Posterior vena cava (tissue), 2 donors: ENCODE results near the gene LSR. TPM values are rescaled to one million over a fixed set of nuclear protein-coding genes. Genes with fewer than 3 reads are reported as not detected.

Experiments
- DNase-seq: peaks from one replicate; pipeline ENCODE4 v3.0.0-alpha.2; 2020; ENCODE audit warnings: low spot score
- intact Hi-C, 2 donors: fragments of 100-400 bp; cut with DNase I; formaldehyde crosslinking; loops; one replicate each; pipeline versions ENCODE4 v1.14.1 to v1.14.2; 2022 to 2023
- total RNA-seq, 2 donors: library from RNA; stranded (reverse); fragmentation: NEBNext Ultra II Directional; extraction: Animal tissue kit (Norgen Biotek cat#: 25700); gene quantifications; one replicate each; pipeline ENCODE4 v1.2.1, GENCODE V29; 2021
- donor health status: DM: yes; HTN: yes; CAD: no.
- donor health status: DM: yes; HTN: yes; CAD: no.

Gene LSR
- total RNA-seq, 2 donors from 2014 or later, result 5.1 to 5.5 TPM

- intact Hi-C loops, result no loop called here
- DNase-seq, result no peak
Measured at GRCh38 chr19:35309481-35310279, 60.9 kb downstream of the LSR start.

- DNase-seq, result no peak
- intact Hi-C loops, result no loop called here
Measured at GRCh38 chr19:35310331-35310730, 61.5 kb downstream of the LSR start.

GRCh38 chr19:35310811-35311465, 62.1 kb downstream of the LSR start:
- no peak for DNase-seq
- intact Hi-C loops, result no loop called here

- intact Hi-C loops, result no loop called here
Measured at GRCh38 chr19:35311901-35312665, 63.3 kb downstream of the LSR start.

GRCh38 chr19:35313587-35313986, 64.8 kb downstream of the LSR start:
- intact Hi-C loops, result no loop called here
- no peak for DNase-seq

More at GRCh38 chr19:35311901-35312665, 63.3 kb downstream of the LSR start:
- DNase-seq, result no peak

- intact Hi-C loops, result no loop called here
- DNase-seq, result no peak
Measured at GRCh38 chr19:35314031-35314430, 65.2 kb downstream of the LSR start.

GRCh38 chr19:35314858-35315470, 66.2 kb downstream of the LSR start:
- intact Hi-C loops, result no loop called here
- DNase-seq, result no peak

- intact Hi-C loops, result no loop called here
- no peak for DNase-seq
Measured at GRCh38 chr19:35315883-35316282, 67.1 kb downstream of the LSR start.

- intact Hi-C loops, result no loop called here
- no peak for DNase-seq
Measured at GRCh38 chr19:35316560-35316959, 67.8 kb downstream of the LSR start.

Other genes with a start within 250 kb of the LSR start
- gene GRAMD1A, start 248.7 kb upstream of the LSR start, total RNA-seq, result 10 to 100 TPM; 83.0 to 87.0 TPM
- gene SCN1B, start 218.5 kb upstream of the LSR start, total RNA-seq, result 10 to 100 TPM; 30.8 to 42.4 TPM
- 1 to 10 TPM in 1 of 2 donors, under 1 TPM in 1; 1.00 to 1.7 TPM for gene HPN, start 207.3 kb upstream of the LSR start, total RNA-seq
- not detected for gene FXYD3, start 133.2 kb upstream of the LSR start, total RNA-seq
- gene LGI4, start 113.9 kb upstream of the LSR start, total RNA-seq, result 1 to 10 TPM; 9.1 to 10.0 TPM
- gene FXYD1, start 110.2 kb upstream of the LSR start, total RNA-seq, result 100 to 1,000 TPM; 157 to 183 TPM
- gene FXYD7, start 105.7 kb upstream of the LSR start, total RNA-seq, result under 1 TPM in 1 of 2 donors, not detected in 1; 0.43 TPM
- 10 to 100 TPM; 67.9 to 89.3 TPM for gene FXYD5, start 94.3 kb upstream of the LSR start, total RNA-seq
- gene FAM187B, start 20.3 kb upstream of the LSR start, total RNA-seq, result not detected
- gene USF2, start 20.0 kb downstream of the LSR start, total RNA-seq, result 10 to 100 TPM; 78.9 to 88.0 TPM
- gene HAMP, start 33.5 kb downstream of the LSR start, total RNA-seq, result not detected
- not detected for gene MAG, start 43.2 kb downstream of the LSR start, total RNA-seq
- 1 to 10 TPM; 3.7 to 5.6 TPM for gene CD22, start 80.2 kb downstream of the LSR start, total RNA-seq
- not detected for gene FFAR1, start 98.9 kb downstream of the LSR start, total RNA-seq
- under 1 TPM in 1 of 2 donors, not detected in 1; 0.14 TPM for gene FFAR3, start 109.5 kb downstream of the LSR start, total RNA-seq
- gene GPR42, start 122.1 kb downstream of the LSR start, total RNA-seq, result under 1 TPM in 1 of 2 donors, not detected in 1; 0.28 TPM
- 1 to 10 TPM in 1 of 2 donors, under 1 TPM in 1; 0.95 to 1.8 TPM for gene FFAR2, start 199.3 kb downstream of the LSR start, total RNA-seq
- not detected for gene KRTDAP, start 241.5 kb downstream of the LSR start, total RNA-seq